Calu3 (cell line): ENCODE data around the gene NFE2L2. TPM values are rescaled to one million over a fixed set of nuclear protein-coding genes. Genes with fewer than 3 reads are reported as not detected.

Source experiments
- BruUV-seq: library from RNA; stranded (reverse); fragments of 400-500 nt; replicated peaks from 2 replicates; lab custom pipeline; 2021; lab: Mats Ljungman, UMichigan
- CTCF ChIA-PET: fragments of 300-600 bp; sonication (Branson Sonifier 250); formaldehyde crosslinking; loops from one replicate; lab custom pipeline; 2022; ENCODE audit warnings: antibody characterized with exemption; lab: Charles Lee
- DNase-seq: peaks from one replicate; pipeline ENCODE4 v3.0.0; 2022
- H3K27ac Mint-ChIP-seq: one replicate; pipeline ENCODE4 v1.8.0; 2022; ENCODE audit warnings: mixed read lengths; ENCODE audit not compliant: unreplicated experiment
- H3K27me3 Mint-ChIP-seq: one replicate; pipeline ENCODE4 v1.8.0; 2022; ENCODE audit warnings: mixed read lengths; ENCODE audit not compliant: unreplicated experiment
- H3K36me3 Mint-ChIP-seq: one replicate; pipeline ENCODE4 v1.8.0; 2022; ENCODE audit warnings: mild to moderate bottlenecking, moderate library complexity, mixed read lengths; ENCODE audit not compliant: insufficient read depth, unreplicated experiment
- H3K4me1 Mint-ChIP-seq: one replicate; pipeline ENCODE4 v1.8.0; 2022; ENCODE audit warnings: mild to moderate bottlenecking, low read depth, mixed read lengths; ENCODE audit not compliant: unreplicated experiment
- H3K4me3 Mint-ChIP-seq: one replicate; pipeline ENCODE4 v1.8.0; 2022; ENCODE audit warnings: mild to moderate bottlenecking, low read depth, moderate library complexity, mixed read lengths; ENCODE audit not compliant: unreplicated experiment
- H3K9me3 Mint-ChIP-seq: one replicate; pipeline ENCODE4 v1.8.0; 2022; ENCODE audit warnings: low read depth, mixed read lengths; ENCODE audit not compliant: unreplicated experiment
- CTCF ChIP-seq: fragments of 200-600 bp; IDR thresholded peaks from one replicate; pipeline ENCODE4 v1.8.0; 2022; ENCODE audit warnings: antibody characterized with exemption; ENCODE audit not compliant: unreplicated experiment
- intact Hi-C: fragments of 100-400 bp; cut with micrococcal nuclease; formaldehyde crosslinking; loops from one replicate; pipeline ENCODE4 v1.10.0; 2022; ENCODE audit not compliant: unreplicated experiment
- total RNA-seq: library from RNA; stranded (reverse); gene quantifications from 2 replicates; pipeline ENCODE4 v1.2.3, GENCODE V29; 2022

Gene NFE2L2
- total RNA-seq, 1 experiment from 2014 or later, result 128 TPM

DNA sequence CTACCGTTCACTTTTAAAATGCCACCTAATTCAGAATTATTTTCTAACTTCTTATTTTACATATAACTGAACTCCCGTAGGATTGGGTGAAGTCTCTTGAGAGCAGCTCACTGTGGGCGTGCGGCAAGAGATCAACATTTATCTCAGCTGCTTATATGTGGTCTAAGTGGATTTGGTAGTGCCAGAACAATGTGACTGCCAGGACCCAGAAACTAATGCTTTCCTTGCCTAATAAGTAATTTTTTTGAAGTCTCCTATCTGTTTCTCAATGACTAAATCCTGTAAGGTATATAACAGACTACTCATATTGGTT lies 11.2 kb upstream of the NFE2L2 start:
- H3K4me3 Mint-ChIP-seq, result no peak overlapping the region
- H3K36me3 Mint-ChIP-seq, result no peaks in the 10 kb centered on the region
- BruUV-seq, result no TSS peak
- no peaks in the 10 kb centered on the region for H3K9me3 Mint-ChIP-seq
- H3K27ac Mint-ChIP-seq, result no peak overlapping the region
- CTCF ChIA-PET, result no interaction called here
- H3K4me1 Mint-ChIP-seq, result peaks cover 11% of the 10 kb centered on the region
- no peaks in the 10 kb centered on the region for H3K27me3 Mint-ChIP-seq
- DNase-seq, result no peak
- intact Hi-C loops, result no loop called here
- no peak for TF ChIP-seq CTCF

- Mint-ChIP-seq H3K36me3 (no peaks in the 10 kb centered on the region), H3K27me3 (no peaks in the 10 kb centered on the region), H3K4me1 (peaks cover 16% of the 10 kb centered on the region), H3K4me3 (no peak overlapping the region), H3K27ac (no peak overlapping the region), H3K9me3 (no peaks in the 10 kb centered on the region)
- no TSS peak for BruUV-seq
- intact Hi-C loops, result no loop called here
- no peak for DNase-seq
- CTCF ChIA-PET, result no interaction called here
- no peak for TF ChIP-seq CTCF
Observed at GRCh38 chr2:177275040-177275742, 10.7 kb upstream of the NFE2L2 start.

GRCh38 chr2:177273408-177273807 lies 8.9 kb upstream of the NFE2L2 start:
- Mint-ChIP-seq H3K4me1 (peaks cover 22% of the 10 kb centered on the region), H3K9me3 (no peaks in the 10 kb centered on the region), H3K27ac (no peak overlapping the region), H3K27me3 (no peaks in the 10 kb centered on the region), H3K4me3 (no peak overlapping the region), H3K36me3 (no peaks in the 10 kb centered on the region)
- no TSS peak for BruUV-seq
- intact Hi-C loops, result no loop called here
- CTCF ChIA-PET, result no interaction called here
- no peak for TF ChIP-seq CTCF
- DNase-seq, result no peak

DNA sequence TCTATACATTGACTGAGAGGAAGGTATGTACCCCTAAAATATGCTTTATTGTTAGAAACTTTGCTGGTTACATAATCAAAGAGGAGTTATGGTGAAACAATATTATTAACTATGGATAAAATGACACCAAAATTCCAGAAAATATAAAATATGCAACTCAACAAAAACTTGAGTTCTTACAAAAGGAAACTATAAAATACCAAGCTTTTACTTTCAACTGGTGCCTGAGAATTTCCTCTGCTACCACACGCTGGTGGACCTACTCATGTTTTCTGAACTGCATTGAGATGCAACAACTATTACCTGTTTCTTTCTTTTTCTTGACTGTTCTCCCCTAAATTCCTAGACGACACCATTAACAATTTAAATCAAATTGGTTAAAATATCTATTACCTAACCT lies 8.2 kb upstream of the NFE2L2 start:
- no TSS peak for BruUV-seq
- no peaks in the 10 kb centered on the region for H3K27me3 Mint-ChIP-seq
- no peaks in the 10 kb centered on the region for H3K9me3 Mint-ChIP-seq
- no peak overlapping the region for H3K4me3 Mint-ChIP-seq
- no peak for TF ChIP-seq CTCF
- intact Hi-C loops, result no loop called here
- no peak overlapping the region for H3K27ac Mint-ChIP-seq
- no peak for DNase-seq
- peaks cover 27% of the 10 kb centered on the region for H3K4me1 Mint-ChIP-seq
- CTCF ChIA-PET, result interaction anchor here (1.3 kb wide), 1 partner anchor 9 kb away, joined by 3 read pairs; no protein-coding TSS in a partner anchor
- peaks cover under 1% of the 10 kb centered on the region for H3K36me3 Mint-ChIP-seq
